Activated gamma-delta T cell treated with anti-CD3 and anti-CD28 coated beads, Interleukin-2, amount 50 U/mL, for 16 hours (primary cell): ENCODE measurements around the gene PTPN9.
"Not testable (repeated sequence)": the region's sequence is repeated elsewhere in the genome, so short reads cannot be mapped to it uniquely, and the experiment has no call there.

Experiments used
- DNase-seq: peaks from one replicate; pipeline ENCODE4 v3.0.0-alpha.2; 2020; ENCODE audit warnings: low read depth

Gene PTPN9

DNA sequence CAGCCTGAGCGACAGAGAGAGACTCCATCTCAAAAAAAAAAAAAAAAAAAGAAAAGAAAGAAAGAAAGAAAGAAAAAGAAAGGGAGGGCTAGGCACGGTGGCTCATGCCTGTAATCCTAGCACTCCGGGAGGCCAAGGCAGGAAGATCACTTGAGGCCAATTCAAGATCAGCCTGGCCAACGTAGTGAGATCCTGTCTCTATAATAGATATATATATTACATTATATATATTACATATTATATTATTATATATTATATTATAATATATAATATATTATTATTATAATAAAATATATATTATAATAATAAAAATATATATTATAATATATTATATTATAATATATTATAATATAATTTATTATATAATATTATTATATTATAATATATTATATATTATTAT lies 48.9 kb downstream of the PTPN9 start:
- DNase-seq: no peak

DNA sequence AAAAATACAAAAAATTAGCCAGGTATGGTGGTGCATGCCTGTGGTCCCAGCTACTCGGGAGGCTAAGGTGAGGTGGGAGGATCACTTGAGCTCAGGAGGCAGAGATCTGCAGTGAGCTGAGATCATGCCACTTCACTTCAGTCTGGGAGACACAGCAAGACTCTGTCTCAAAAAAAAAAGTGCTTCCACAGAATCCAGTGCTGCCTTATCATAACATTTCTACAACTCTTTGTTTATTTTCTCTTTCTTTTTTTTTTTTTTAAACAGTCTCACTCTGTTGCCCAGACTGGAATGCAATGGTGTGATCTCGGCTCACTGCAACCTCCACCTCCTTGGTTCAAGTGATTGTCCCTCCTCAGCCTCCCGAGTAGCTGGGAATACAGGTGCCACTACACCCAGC lies 53.4 kb downstream of the PTPN9 start:
- not testable (repeated sequence) for DNase-seq

DNA sequence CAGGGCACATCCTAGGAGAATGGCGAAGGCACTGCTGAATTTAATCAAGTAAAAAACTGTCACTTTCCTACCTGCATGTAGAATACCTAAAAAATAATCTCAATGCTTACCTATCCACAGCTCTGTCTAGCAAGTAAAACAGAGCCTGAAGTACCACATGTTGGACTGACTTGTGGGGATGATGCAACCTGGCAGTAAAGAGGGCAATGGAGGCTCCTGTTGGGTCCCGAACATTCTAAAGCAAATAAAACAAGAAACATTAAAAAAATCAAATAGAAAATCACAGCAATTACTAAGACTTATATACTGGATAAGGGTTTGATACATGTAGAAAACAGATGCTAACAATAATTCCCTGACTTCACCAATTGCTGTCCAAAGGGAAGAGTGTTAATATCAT lies 56.1 kb downstream of the PTPN9 start:
- no peak for DNase-seq

GRCh38 chr15:75517233-75517632 lies 61.9 kb downstream of the PTPN9 start:
- DNase-seq: no peak

DNA sequence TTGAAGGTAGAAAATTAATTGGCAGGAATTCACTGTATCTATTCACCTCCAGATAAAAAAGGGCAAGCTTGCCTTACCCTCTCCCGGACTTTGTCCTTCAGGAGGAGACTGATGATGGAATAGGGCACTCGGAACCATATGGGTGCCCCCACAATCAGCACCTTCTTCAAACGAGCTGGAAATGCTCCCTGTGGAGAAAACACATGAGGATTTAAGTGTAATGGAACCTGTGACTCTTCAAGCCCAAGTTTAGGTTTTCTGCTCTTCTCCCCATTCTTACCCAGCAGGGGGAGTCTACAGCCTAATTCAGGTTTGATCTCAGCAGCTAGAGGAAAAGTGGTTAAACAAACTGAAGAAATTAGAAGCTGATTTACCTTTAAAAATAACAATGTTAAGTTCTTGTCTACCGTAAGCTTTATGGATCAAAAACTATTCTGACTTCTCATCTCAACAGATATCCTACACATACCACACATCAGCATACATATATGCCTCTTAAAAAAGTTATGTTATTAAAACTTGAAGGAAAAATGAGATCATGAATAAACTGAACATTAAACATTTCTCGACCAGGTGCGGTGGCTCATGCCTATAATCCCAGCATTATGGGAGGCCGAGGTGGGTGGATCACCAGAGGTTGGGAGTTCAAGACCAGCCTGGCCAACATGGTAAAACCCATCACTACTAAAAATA lies 70.1 kb downstream of the PTPN9 start:
- DNase-seq: no peak

DNA sequence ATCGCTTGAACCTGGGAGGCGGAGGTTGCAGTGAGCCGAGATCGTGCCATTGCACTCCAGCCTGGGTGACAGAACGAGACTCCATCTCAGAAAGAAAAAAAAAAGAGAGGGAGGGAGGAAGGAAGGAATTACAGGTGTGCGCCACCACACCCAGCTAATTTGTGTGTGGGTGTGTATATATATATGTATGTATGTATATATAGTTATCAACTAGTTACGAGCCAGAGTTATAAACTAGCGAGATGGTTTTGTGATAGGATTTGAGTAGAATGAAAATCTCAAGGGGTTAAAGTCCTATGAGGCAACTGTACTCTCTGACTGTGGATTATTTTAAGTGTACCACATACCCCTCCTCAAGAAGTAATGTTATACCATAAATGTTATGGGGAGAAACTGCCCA lies 76.8 kb downstream of the PTPN9 start:
- no peak for DNase-seq

DNA sequence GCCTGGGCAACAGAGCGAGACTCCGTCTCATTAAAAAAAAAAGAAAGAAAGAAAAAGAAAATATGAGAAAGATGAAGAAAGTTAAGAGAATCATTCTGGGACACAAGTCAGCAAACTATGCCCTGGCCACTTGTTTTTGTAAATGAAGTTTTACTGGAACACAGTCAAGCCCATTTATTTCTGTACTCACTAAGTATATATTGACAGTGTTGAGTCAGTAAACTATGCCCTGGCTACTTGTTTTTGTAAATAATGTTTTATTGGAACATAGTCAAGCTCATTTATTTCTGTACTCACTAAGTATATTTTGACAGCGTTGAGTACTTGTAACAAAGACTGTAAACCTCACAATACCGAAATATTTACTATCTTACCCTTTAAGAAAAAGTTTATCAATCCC lies 85.4 kb downstream of the PTPN9 start:
- DNase-seq: no peak

DNA sequence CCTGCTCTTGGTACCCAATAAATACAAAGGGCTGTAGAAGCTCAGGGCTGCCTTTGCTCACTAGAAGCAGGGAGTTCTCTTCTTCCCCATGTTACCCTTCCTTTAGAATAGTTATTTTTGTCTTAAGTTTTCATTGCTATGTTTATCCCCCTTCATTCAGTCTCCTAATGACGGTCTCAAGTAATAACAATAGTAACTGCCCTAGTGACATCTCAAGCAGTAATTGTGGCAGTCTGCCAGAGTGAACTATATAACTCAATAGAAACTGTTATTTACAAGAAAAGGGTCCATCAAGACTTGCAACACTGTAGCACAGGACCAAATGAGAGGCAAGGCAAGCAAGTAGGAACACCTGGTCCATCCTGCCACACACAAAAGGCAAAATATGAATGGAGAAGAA lies 95.2 kb downstream of the PTPN9 start:
- DNase-seq: no peak

- DNase-seq: not testable (repeated sequence)
Observed at GRCh38 chr15:75483556-75483955, 95.6 kb downstream of the PTPN9 start.

DNA sequence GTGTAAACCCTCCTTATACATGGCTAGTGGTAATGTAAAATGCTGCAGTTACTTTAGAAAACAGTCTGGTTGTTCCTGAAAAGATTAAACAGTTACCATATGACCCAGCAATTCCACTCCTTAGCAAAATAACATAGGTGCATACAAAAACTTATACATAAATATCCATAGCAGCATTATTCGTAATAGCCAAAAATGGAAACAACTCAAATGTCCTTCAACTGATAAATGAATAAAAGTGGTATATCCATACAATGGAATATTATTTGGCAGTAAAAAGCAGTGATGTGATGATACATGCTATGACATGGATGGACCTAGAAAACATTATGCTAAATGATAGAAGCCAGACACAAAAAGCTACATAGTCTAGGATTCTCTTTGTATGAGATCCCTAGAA lies 96.0 kb downstream of the PTPN9 start:
- DNase-seq: no peak

- DNase-seq: not testable (repeated sequence)
Observed at GRCh38 chr15:75480463-75480862, 98.7 kb downstream of the PTPN9 start.

GRCh38 chr15:75479670-75480069 lies 99.4 kb downstream of the PTPN9 start:
- DNase-seq: no peak

DNA sequence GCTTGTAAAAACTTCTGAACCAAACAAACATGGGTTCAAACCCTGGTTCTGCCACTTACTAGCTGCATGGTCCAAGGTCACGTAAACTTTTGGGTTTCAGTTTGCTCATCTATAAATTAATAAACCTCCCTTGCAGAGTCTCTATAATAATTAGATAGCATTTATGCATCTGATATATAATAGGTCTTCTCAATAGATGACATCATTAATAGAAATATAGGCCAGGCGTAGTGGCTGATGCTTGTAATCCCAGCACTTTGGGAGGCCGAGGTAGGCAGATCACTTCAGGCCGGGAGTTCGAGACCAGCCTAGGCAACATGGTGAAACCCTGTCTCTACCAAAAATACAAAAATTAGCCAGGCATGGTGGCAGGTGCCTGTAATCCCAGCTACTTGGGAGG lies 102.0 kb downstream of the PTPN9 start:
- DNase-seq: not testable (repeated sequence)

- no peak for DNase-seq
Observed at GRCh38 chr15:75468913-75469598, 110.1 kb downstream of the PTPN9 start.

DNA sequence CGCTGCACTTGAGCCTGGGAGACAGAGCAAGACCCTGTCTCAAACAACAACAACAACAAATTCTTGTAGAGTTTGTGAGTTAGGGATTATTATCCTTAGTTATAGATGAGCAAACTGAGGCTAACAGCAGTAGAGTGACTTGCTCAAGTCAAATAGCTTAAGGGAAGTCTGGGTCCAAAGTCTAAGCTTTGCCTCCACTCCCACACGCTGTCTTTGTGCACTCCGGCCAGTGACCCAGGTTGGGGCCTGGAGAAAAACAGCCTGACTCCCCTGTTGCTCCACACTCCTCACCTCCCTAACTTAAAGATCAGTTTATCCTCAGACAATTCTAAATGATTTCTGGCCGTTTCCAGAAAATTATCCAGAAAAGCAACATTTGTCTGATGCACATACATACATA lies 118.5 kb downstream of the PTPN9 start:
- no peak for DNase-seq

DNA sequence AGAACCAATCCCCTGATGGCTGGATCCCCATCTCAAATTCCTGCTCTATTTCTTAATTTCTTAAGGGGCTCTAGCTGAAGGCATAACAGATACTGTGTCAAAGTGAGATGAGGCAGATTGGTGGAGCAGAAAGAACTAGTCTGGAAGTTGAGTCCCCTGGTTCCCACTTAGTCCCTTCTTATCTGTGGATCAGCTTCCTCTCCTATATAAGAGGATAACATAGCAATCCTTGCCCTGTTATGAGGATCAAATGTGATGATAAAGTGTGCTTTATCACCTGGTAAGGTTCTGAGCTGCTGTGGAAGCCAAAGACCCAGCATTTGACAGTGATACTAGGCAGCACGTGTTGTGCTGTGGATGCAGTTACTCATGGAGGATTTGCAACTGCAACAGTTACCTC lies 119.5 kb downstream of the PTPN9 start:
- no peak for DNase-seq

DNA sequence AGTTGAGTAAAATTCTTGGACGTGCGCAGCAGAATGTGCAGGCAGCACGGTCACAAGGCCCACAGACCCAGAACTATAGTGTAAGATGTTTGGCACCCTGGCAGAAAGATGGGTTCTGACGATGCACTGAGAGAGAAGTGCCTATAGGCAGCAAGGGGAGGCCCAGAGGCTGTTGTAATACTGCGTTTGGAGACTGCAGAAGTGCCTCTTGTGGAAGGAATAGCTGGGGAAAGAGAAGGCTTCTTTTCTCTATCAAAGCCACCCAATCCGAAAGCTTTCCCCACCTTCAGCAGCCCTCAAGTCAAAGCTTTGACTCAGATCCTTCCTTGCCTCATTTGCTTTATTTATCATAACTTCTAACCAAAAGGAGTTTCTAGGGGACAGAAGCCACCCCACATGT lies 122.4 kb downstream of the PTPN9 start:
- no peak for DNase-seq

DNA sequence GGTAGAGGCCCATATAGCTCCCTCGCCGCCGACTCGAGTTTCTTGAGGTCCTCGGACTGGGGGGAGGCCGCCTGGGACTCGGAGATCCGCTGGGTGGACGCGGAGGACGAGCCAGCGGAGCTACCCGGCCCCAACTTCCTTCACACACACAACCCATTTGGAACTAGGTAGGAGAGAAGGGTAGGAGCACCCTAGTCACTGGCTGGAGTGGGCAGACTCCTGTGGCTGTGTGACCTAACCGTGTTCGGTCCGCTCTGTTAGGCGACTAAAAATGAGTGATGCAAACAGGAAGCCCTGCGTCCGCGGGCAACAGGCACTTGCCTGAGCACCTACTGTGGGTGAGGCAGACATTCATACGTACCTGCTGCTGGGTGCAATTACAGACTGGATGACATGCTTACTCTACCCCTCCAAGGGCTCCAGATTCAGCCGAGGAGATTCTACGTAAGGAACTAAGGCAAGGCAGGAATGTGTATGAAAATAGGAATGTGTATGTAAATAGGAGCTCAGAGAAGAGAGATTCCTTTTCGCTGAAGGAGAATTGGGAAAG lies 123.1 kb downstream of the PTPN9 start:
- peak; percentile 45 for DNase-seq

DNA sequence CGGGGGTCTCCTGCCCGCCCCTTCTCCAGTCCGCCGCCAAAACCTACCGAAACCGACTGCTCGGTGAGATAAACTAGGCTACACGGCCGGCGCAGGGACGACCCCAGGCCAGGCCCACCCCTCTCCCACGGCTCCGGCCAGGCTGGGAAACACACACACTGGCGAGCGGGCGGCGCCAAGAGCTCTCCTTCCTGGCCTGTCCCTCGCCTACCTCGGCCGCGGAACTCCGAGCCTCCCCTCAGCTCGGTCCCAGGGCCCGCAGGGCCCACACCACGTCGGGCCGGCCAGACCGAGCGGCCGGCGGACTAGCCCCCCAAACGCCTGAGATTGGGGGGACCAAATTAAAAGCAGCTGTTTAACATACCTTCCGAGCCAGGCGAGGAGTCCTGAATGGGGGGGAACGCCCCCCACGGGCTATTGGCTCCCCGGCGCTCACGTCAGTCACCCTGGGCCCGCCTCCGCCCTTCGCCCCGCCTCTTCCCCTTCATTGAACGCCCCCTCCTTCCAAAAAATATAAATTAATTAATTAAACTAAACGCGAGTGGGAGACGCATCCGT lies 123.6 kb downstream of the PTPN9 start:
- DNase-seq: peak; percentile 84

DNA sequence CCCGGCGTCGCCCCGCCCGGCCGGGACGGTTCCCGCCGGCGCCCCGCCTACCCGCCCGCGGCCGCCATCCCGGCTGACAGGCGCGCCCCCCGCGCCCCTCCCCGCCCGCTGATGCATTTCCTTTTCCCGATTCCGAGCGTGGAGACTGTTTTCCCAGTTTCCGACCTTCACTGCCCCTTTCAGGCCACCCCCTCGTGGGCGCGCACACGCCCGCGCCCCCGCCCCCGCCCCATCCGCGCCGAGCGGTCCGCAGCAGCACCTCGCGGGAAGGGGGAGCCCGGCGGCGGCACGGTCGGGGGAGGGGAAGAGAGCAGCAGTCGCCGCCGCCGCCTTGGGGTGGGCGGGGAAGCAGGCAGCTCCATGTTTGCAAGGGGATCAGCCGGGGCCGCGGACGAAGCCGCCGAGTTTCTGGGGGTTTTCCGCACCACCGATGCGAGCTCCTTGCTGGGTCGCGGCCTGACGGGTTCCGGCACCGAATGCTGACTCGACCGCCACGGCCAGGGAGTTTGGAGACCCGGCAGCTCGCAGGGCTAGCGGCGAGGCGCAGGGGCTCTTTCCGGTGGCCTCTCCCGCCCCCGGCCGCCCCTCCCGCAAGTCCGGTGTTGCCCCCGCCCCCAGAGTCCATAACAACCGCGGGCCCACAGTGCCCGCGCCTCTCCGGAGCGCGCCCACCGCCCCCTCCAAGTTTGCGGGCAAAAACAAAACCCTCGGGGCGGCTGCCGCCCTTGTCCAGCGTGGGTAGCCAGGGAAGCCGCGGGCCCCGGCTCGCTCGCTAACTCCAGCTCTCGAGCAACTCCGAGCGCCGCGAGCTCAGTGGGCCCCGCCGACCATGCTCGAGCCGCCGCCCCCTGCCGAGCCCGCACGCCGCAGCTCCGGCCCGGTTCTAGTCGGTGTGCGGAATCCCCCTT lies 124.4 kb downstream of the PTPN9 start:
- peak; percentile 76 for DNase-seq

DNA sequence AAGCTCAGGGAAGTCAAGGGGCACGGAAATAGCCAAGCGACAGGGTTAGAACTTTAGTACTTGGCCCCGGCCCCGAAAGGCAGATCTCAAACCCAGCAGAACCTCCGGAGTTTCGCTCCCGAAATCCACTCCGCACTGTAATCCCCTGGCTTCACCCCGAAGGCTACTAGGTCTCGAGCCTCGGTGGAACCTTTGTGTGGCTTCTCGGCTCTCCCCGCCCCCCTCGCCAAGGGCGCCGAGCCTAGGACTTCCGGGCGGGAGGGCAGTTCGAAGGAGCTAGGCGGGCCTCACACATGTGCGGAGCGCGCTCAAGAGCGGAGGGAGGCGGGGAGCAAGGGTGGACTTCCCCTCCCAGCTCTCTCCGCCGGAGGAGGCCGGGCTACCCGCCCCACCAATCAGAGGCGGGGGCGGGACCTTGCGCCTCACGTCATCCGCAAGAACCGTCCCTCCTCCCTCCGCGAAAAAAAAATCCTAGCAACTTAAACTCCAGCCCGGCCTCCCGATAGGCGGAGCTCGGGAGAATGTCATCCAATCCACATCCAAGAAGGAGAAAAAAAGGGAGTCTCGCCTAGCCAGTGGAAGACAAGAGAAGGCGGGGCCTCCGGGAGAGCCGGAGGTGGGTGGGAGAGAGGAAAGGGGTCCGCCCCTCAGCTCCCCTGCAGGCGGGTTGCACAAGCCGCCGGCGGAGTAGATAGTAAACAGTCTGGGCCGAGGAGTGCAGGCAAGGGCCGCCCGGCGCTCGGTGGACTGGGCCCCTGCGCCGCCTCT lies 125.2 kb downstream of the PTPN9 start:
- peak; percentile 93 for DNase-seq
